Stimulated activated CD8-positive, alpha-beta memory T cell treated with anti-CD3 and anti-CD28 coated beads, Interleukin-4, amount 100 ng/mL, for 24 hours (primary cell): ENCODE results near the gene CLDN18.

Source experiments
- DNase-seq: peaks from one replicate; pipeline ENCODE4 v3.0.0-alpha.2; 2020; ENCODE audit warnings: low read depth

CLDN18 gene

DNA sequence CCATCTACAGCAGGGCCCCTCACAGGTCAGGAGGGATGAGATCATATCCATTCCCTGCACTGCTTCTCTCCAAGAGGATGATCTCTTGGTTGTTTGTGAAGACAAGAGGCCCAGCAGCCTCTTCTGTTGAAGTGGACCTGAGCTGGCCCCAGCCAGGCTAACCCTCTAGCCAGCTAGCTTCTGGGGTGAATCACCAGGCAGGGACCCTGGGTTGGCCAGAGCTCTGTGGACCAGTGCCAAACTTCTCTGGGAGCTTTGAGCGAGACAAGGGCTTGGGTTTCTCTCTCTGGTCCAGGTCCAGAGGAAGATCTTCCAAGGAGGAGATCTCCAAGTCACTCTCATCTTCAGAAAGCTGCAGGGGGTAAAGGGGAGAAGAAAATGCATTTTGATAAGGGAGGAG is 52.7 kb downstream of the CLDN18 start:
- no peak for DNase-seq

DNA sequence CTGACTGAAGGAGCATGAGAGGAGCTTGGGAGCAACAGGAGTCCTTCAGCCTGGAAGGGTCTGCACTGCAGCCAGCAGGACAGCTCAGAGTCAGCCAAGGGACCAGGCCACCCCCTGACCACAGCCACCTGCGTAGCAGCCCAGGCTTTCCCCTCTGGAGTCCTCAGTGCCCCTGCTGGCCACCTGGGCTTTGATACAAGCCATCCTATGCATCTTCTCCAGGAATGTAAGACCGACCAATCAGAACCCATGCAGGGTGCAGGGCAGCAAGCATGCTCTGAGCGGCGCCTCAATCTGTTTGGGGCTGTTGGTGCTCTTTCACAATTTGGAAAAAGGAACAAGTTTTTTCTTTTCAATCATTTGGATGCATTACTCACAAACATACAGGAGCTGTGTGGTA is 53.5 kb downstream of the CLDN18 start:
- no peak for DNase-seq

DNA sequence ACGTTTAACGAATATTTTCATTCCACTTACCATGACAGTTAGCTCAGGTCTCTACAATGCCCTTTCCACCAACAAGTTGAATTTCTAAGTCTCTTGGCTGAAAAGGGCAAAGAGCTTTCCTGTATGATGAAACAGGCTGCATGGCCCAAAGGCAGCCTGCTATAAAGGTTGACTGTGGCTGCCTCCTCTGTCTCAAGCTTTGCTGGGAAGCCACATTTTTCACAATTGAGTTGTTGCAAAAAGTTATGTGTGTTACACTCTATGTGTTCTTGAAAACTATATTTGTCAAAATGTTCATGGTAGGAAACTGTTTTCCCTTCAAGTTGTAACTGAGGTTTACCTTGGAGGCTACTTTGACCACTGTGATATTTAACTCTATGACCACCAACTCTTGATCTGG is 56.0 kb downstream of the CLDN18 start:
- no peak for DNase-seq

DNA sequence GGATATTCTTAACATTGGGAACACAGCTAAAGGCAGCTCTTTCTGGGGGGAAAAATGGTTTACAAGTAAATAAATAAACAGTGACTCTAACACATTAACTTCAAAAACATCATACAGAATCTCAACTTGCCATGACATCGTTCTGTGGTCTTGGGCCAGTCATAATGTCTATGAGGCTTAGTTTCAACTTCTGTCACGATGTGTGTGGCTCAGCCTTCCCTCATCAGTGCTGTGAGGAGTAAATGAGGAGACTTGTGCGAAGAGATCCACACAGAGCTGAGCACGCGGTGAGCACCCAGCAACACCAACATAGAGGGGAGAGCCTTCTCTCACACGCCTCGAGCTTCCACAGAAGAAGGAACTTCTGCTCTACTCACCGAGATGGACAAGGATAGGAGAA is 56.4 kb downstream of the CLDN18 start:
- DNase-seq = no peak

DNA sequence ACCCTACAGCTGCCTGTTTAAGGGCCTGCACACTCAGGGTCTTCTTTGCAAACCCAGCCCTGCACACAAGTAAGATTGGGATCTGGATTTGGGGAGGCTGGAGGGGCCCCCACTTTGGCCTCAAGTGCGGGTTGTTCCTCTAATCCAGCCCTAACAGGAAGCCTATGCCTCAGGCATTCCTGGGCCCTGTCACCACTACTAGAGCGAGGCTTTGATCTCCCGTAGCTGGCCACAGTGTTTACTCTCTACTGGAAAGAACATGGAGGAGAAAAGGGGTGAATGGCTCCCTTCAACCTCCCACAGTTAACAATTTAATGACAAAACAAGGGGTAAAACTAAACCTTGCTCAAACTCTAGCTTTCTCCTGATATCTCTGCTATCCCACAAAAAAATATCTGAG is 57.0 kb downstream of the CLDN18 start:
- no peak for DNase-seq

DNA sequence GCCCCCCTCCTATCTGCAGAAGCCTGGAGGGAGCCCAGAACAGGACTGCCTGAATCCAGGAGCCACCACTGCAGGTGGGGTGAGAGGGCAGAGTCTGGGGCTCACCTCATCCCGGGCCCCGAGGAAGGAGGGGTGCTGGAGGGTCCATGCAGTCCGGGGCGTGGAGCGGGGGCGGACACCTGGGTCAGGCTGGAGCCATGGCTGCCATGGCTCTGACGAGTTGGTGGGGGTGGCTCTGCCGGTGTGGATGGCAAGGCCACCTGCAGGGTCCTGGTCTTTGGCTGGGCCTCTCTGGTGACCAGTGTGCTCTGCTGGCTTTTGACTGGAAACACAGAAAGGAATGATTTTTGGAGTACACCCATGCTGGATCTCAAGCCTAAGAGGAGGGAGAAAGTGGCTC is 58.1 kb downstream of the CLDN18 start:
- no peak for DNase-seq

DNA sequence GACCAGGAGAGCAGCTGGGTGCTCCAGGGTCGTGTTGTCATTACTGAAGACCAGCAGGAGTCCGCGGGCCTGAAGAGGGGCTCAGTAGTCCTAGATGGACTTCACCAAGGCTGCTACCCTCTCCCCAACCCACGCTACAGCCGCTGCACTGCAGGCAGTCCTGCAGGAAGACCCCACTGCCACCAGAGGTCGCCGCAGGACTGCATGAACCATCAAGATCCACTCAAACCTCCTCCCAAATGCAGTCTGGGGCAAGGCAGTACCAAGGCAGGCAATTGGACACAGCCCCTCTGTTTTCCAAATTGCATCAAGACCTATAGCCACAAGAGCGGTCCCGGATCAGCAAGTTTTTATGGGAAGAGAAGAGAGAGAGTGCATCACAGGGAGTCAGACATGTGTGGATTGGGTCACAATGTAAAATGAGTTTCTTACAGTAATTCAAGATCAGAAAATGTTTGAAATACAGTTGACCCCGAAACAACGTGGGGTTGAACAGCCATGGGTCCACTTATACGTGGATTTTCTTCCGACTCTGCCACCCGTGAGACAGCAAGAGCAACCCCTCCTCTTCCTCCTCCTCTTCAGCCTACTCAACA is 58.7 kb downstream of the CLDN18 start:
- DNase-seq = peak; percentile 57

DNA sequence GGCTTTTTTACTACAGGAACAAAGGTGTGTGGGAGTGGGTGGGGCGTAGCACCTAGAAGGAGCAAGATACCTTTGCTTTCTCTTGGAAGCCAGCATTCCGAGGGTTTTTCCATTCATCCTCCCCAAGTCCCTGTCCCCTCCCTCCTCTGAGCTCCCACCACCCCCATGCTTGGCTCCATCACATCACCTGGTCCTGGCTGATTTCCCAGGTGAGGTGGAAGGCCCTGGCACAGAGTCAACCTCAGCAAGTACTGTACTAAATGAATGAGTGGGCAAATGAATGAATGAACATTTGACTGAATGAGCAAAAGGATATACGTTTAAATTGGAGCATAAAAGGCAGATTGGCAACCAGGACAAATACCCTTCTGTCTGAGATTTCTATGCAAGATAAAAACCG is 60.0 kb downstream of the CLDN18 start:
- DNase-seq = no peak

DNA sequence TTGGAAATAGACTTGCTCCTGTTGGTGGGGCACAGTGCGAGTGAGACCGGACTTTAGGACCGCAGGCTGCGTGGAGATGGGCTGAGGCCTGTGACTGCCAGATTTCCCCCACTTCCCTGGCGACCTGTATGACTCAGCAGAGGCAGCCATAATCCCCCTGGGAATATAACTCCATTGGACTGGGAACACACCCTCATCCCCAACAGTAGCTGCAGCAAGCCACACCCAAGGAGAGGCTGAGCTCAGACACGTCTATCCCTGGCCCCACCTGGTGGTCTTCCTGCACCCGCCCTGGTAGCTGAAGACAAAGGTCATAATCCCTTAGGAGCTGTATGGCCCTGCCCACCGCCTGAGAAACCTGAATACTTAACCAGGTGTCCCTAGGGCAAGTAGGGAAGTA is 62.8 kb downstream of the CLDN18 start:
- DNase-seq = no peak

DNA sequence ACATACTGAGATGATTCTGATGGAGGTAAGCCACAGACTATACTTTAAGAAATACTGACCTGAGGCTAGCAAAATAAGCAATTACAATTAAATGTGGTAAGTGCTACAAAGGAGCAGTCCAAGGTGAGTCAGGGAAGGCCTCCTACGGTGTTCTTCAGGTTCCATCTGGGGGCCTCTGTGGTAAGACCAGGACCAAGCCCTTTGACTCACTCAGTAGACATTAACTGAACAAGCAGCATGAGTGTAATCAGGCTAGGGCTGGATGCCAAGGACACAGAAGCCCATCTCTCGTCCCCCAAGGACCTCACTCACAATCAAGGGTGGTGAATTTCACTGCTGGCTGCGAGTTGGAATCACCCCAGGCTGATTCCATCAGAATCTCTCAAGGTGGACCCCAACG is 68.1 kb downstream of the CLDN18 start:
- DNase-seq = no peak

DNA sequence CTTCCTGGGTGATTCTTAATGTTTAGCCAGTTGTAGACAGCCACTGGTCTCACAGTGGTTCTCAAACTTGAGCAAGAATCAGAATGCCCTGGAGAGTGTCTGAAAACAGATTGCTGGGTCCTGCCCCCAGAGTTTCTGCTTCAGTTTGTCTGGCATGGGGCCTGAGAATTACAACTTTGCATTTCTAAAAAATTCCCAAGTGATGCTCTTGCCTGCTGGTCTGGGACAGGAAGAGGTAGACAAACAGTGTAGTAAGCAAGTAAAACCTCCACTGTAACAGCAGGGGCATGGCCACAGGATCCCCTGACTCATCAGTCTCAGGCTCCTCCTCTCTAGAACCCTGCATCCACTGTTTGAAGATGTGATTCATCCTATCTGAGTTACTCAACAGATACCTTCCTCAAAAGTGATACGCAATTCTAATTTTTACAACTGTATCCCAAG is 69.0 kb downstream of the CLDN18 start:
- no peak for DNase-seq

DNA sequence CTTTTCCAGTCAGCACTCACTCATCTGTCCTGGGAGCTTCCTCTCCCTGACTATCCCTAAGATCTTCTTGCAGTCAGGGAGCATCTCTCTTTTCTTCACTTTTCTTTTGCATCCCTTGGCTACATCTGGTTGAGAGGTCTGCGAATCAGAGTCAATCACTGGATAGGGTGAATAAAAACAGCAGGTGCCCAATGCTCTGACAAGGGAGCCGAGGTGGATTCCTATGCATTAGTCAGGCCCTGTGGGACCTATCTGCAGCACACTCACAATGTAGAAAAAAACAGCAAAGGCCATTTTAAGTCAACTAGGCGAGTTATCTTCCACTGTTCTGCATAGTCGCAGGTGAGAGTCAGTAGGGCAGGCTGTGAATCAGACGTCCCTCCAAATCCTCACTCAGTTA is 69.9 kb downstream of the CLDN18 start:
- DNase-seq = no peak

DNA sequence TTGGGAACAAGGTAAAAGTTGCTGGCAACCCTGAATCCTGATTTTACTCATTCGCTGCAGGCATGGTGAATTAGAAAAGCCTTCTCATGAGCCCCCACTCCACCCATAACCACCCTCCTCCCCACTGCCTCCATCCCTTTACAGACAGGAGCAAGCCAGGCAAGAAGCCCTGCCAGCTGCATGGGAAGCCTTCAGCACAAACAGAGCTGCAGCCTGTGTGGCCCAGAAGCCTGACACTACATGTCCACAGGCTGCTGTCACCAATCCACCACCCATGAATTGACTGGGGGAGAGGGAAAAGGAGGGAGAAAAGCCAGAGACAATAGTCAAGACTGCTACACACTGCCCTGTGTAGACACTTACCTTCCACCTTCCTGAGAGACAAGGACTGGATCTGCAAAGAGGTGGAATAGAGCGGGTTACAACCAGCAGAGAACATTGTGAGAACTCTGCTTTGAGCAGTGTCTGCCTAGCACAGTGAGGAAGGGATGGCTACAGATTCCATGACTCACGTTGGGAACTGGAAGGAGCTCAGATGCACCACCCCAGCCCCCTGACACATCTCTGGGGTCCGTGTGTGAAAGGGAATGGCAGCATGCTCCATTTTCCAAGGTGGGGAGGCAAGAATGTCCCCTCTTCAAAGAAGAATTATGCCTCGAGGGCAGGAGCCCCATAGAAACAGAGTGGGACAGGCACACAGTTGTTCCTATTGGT is 71.6 kb downstream of the CLDN18 start:
- no peak for DNase-seq

DNA sequence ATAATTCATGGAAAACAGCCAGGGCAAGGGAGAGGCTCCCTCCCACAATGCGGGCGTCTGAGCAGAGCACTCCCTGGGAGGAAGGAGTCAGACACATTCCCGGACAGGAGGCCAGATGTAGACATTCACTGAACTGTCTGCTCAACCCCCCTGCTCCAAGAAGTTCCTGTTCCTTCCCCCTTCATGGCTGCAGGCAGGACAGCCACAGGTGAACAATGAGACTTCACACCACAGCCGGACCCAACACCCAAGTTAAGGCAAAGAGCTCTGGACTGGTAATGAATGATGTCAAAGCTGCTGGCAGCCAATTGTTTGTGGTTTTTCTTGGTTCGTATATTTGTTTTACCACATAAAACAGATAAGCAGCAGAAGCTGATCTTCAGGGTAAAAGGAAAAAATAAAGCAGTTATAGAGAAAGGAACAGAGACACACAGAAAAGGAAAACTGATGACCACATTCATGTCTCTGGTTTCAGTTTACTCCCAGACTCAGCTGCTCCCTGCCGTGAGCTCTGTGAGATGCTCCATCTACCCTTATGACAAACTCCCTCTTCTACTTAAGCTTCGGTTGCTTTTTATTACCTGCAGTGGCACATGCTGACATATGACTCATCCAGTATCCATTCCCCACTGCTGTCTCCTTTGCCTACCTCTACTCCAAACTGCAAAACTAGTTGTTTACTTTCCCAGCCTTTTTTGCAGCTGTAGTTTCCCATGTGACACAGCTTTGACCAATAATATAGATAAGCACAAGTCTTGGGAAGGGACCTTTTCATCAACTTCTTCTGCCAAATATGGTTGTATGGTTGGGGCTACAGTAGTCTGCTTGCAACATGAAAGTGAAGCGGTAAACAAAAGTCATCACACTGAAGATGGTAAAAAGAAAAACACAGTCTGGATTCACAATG is 72.4 kb downstream of the CLDN18 start:
- DNase-seq = no peak

DNA sequence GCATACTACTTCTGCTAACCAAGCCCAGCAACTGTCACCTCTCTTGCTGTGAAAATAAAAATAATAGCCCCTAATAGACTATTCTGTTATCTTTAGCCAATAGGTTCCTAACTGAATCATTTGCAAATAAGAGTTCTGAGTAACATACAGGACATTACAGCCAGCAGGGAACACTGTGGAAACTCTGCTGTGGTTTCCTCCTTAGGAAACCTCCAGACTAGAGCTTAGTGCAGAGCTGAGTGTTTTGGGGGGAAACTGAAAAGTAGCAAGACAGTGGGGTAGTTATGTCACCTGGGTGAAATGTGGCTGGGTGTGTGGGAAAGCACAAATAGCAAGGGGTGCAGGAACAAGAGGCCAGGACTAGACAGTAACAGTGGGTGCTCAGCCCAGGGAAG is 73.0 kb downstream of the CLDN18 start:
- DNase-seq = no peak
